ENCODE results near the gene TNFRSF4.
"Not testable (repeated sequence)": the region's sequence is repeated elsewhere in the genome, so short reads cannot be mapped to it uniquely, and the experiment has no call there.

TNFRSF4 gene

GRCh38 chr1:1253314-1253713 lies 39.4 kb upstream of the TNFRSF4 start:
- no peak for TF ChIP-seq CTCF (IDR thresholded peaks at IDR 0.05)
- Histone ChIP-seq H3K4me3 (no peak overlapping the region), H3K27ac (no peak overlapping the region)
- DNase-seq (ENCODE audit: low spot score), result no peak

GRCh38 chr1:1250786-1251284 lies 36.9 kb upstream of the TNFRSF4 start:
- Histone ChIP-seq H3K4me3 (no peak overlapping the region), H3K27ac (no peak overlapping the region)
- no peak for TF ChIP-seq CTCF (IDR thresholded peaks at IDR 0.05)
- no peak for DNase-seq (ENCODE audit: low spot score)

- not testable (repeated sequence) for H3K4me3 ChIP-seq
Measured at GRCh38 chr1:1248009-1248913, 34.3 kb upstream of the TNFRSF4 start.

GRCh38 chr1:1247341-1247913 lies 33.5 kb upstream of the TNFRSF4 start:
- no peak for TF ChIP-seq CTCF (IDR thresholded peaks at IDR 0.05)
- Histone ChIP-seq H3K27ac (no peak overlapping the region), H3K4me3 (no peak overlapping the region)
- DNase-seq (ENCODE audit: low spot score), result no peak

More at GRCh38 chr1:1248009-1248913, 34.3 kb upstream of the TNFRSF4 start:
- not testable (repeated sequence) for H3K27ac ChIP-seq; DNase-seq (ENCODE audit: low spot score)

GRCh38 chr1:1246577-1247340 lies 32.8 kb upstream of the TNFRSF4 start, which contains the start of gene C1QTNF12:
C1QTNF12 (minus strand) TSS chr1:1246722; CDS start chr1:1246690, 32 bp downstream.
- no peak for TF ChIP-seq CTCF (IDR thresholded peaks at IDR 0.05)
- H3K27ac ChIP-seq, result no peak within 1 kb of the TSS
- no peak for DNase-seq (ENCODE audit: low spot score)
- H3K4me3 ChIP-seq, result peak within 1 kb of the TSS; percentile 34

- no peak overlapping the region for H3K27ac ChIP-seq
- TF ChIP-seq CTCF (IDR thresholded peaks at IDR 0.05), result no peak
- no peak for DNase-seq (ENCODE audit: low spot score)
- peak overlapping the region; percentile 34 for H3K4me3 ChIP-seq
Measured at GRCh38 chr1:1245817-1246576, 32.0 kb upstream of the TNFRSF4 start.
